Spleen (tissue), 7 donors: ENCODE results near the gene FOXC2.

Experiments
- CTCF ChIP-seq, 11 experiments: fragments of 200-600 bp in 7 of 11; fragments of 450-650 bp in 4 of 11; sonication (generic) in 4 of 11; IDR thresholded peaks in 8 of 11; conservative IDR thresholded peaks in 3 of 11; 1 replicate in 7 of 11; 2 replicates in 4 of 11; pipeline versions ENCODE4 v1.4.0 to v1.8.0; 2016 to 2021; ENCODE audit warnings: antibody characterized with exemption in 11 of 11, inconsistent platforms in 4 of 11, mild to moderate bottlenecking in 1 of 11
- POLR2A ChIP-seq, 3 donors: fragments of 450-650 bp; IDR thresholded peaks; one replicate each; pipeline ENCODE4 v1.5.1; 2017; ENCODE audit warnings: antibody characterized with exemption in 3 of 3, mild to moderate bottlenecking in 1 of 3
- POLR2AphosphoS5 ChIP-seq, 3 donors: sonication (generic); formaldehyde crosslinking; IDR thresholded peaks; one replicate each; pipeline ENCODE4 v1.5.1; 2017; ENCODE audit warnings: antibody characterized with exemption in 3 of 3
- donor health status: DM: no; HTN: no; CAD: no; lungs with moderate emphysema.
- donor health status: DM: no; HTN: no; CAD: no.
- donor health status: DM: no; HTN: no; CAD: no.

- TF ChIP-seq POLR2AphosphoS5 (IDR thresholded peaks at IDR 0.05) = no peak
- no peak for TF ChIP-seq CTCF (IDR thresholded peaks at IDR 0.05 in 8 of 11, conservative IDR thresholded peaks at IDR 0.05 in 3 of 11)
- no peak for TF ChIP-seq POLR2A (IDR thresholded peaks at IDR 0.05)
Observed at GRCh38 chr16:86569701-86570447, 3.2 kb downstream of the FOXC2 start.
